Gastroesophageal sphincter (tissue), 3 donors: ENCODE data around the gene NTN3.

Experiments used
- CTCF ChIP-seq, 4 experiments: fragments of 200-600 bp in 2 of 4; fragments of 450-650 bp in 2 of 4; sonication (generic) in 1 of 4; IDR thresholded peaks; one replicate each; pipeline ENCODE4 v1.5.1; 2017 to 2019; ENCODE audit warnings: antibody characterized with exemption in 4 of 4, mild to moderate bottlenecking in 2 of 4, moderate library complexity in 2 of 4
- EP300 ChIP-seq: sonication (generic); formaldehyde crosslinking; IDR thresholded peaks from one replicate; pipeline ENCODE4 v1.6.1; 2017; ENCODE audit warnings: antibody characterized with exemption, mild to moderate bottlenecking
- POLR2A ChIP-seq, 2 donors: fragments of 450-650 bp; IDR thresholded peaks; one replicate each; pipeline ENCODE4 v1.6.1; 2017; ENCODE audit warnings: antibody characterized with exemption in 2 of 2, mild to moderate bottlenecking in 2 of 2, moderate library complexity in 1 of 2

- TF ChIP-seq EP300 = no peak
- no peak for TF ChIP-seq POLR2A (IDR thresholded peaks at IDR 0.05)
- no peak for TF ChIP-seq CTCF (IDR thresholded peaks at IDR 0.05)
Observed at GRCh38 chr16:2508722-2509400, 37.8 kb downstream of the NTN3 start.
